GM21576 (cell line): ENCODE results near the gene ACAP1.
"Not testable (repeated sequence)": the region's sequence is repeated elsewhere in the genome, so short reads cannot be mapped to it uniquely, and the experiment has no call there.

Source experiments
- ATAC-seq: cut with Tn5 transposase; IDR thresholded peaks from one replicate; pipeline ENCODE4 v1.9.1; 2021; ENCODE audit warnings: mild to moderate bottlenecking, moderate library complexity; ENCODE audit not compliant: unreplicated experiment

The ACAP1 gene

DNA sequence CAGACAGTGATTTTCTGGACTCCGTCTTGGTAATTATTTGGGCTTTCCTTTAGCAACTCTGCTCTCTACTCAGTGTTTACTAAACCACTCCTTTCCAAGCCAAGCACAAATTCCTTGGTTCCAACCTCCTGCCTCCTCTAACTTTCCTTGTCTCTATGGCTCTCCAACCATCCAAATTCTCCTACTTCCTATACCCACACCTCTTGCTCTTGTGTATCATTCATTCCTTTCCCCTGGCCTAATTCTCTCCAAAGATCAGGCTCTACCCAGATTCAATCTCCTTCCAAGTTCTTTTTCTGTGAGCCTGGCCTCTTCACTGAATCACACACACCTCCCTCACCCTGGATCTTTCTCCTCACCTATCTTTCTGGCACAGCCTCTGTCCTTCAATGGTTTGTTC lies 8.3 kb upstream of the ACAP1 start:
- ATAC-seq: no peak

- ATAC-seq: peak; percentile 12
Observed at GRCh38 chr17:7328840-7329373, 7.4 kb upstream of the ACAP1 start, which contains the start of gene NEURL4. Gene NEURL4, minus strand, starts transcription at chr17:7329335. Its CDS starts 23 bp downstream, at chr17:7329312.

- peak; percentile 46 for ATAC-seq
Observed at GRCh38 chr17:7329374-7329996, 6.8 kb upstream of the ACAP1 start.

DNA sequence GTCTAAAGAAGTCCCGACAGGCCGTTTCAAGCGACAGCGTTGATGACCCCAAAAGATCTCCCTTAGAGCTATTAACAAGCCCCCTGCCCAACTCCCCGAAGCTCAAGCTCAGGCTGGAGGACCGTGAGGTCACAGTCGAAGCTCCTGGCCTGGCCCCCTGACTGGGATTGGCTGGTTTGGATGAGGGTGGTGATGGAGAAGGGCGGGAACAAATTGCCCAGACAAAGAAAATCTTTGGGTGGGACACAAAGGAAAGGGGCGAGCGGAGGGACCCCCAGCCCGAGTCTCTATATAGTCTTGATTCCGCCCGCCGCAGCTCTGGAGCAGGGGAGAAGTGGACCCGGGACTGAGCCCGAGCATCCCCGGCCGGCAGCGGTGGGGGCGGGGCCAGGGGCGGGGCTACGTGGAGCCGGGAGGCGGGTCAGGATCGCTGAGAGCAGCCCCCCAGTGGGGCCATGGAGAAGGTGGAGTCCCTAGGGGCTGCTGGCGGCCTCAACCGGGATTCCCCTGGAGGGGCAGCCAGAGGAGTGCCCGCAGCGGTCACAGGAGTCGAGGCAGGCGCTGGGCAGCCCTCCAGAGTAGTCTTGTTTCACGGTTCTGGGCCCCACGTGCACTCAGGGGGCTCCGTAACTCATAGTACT lies 6.2 kb upstream of the ACAP1 start:
- peak; percentile 32 for ATAC-seq

- no peak for ATAC-seq
Observed at GRCh38 chr17:7330638-7331015, 5.7 kb upstream of the ACAP1 start.

DNA sequence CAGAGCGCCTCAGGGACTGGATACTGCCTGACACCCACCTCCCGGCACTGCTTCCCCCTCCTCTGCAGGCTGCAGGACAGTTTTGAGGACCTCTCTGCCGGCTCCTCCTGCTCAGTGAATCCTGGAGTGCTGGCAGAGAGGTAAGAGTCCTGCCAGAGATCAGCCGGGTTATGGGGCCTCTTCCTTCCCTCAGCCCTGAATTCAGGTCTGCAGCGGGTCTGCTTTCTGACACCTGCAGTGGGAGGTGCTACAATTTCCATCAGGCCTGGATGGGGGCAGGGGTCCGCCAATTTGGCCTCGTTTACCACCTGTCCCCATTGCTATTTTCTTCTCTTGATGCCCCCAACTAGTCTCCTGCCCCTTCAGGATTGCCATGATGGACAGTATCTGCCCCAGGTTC lies 4.2 kb upstream of the ACAP1 start:
- ATAC-seq: no peak

- ATAC-seq: not testable (repeated sequence)
Observed at GRCh38 chr17:7332600-7333069, 3.7 kb upstream of the ACAP1 start.

DNA sequence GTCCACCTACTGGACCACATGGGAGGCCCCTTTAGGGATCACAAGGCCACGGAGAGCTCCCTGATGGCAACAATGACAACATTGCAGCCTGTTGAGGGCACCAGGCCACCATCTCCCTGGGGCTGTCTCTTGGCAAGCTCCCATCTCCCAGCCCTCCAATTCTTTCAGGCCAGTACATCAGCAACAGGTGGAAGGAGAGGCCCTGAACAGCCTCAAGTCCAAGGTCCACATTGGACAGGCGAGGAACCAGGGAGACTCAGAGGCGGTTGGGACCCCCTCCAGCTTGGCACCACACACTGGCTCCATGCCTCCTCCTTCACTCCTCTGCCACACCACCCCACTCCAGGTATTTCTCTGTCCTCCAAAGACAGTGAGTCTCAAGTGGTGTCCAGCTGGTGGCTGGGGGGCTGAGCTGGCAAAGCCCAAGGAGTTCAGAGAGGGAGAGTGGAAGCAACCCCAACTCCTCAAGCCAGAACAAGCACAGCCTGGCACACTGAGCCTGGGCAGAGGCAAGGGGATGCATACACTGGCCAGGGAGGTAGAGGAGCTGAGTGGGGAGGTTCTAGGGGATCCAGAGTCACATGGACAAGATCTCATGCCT lies 1.3 kb upstream of the ACAP1 start:
- ATAC-seq: no peak

GRCh38 chr17:7335765-7336164 lies 564 bp upstream of the ACAP1 start:
- not testable (repeated sequence) for ATAC-seq

- not testable (repeated sequence) for ATAC-seq
Observed at GRCh38 chr17:7337600-7337999, 1.3 kb downstream of the ACAP1 start.

GRCh38 chr17:7340179-7340578 lies 3.9 kb downstream of the ACAP1 start:
- no peak for ATAC-seq

DNA sequence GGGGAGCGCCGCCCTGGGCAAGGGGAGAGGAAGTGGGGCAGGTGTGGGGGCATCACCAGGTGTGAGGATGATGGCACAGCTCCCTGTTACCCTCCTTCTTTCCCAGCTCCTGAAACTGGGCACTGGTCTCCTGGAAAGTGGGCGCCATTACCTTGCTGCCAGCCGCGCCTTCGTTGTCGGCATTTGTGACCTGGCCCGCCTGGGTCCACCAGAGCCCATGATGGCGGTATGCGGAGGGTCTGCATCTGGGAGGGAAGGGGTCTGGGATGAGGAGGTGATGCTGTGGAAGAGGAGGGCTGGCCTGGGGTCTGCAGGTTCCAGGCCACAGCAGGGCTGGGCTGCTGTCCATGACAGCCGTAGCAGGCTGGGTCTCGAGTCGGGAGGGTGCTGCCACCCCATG lies 5.5 kb downstream of the ACAP1 start:
- no peak for ATAC-seq

GRCh38 chr17:7343250-7343649 lies 6.9 kb downstream of the ACAP1 start:
- no peak for ATAC-seq

GRCh38 chr17:7346761-7347614 lies 10.7 kb downstream of the ACAP1 start:
- no peak for ATAC-seq

DNA sequence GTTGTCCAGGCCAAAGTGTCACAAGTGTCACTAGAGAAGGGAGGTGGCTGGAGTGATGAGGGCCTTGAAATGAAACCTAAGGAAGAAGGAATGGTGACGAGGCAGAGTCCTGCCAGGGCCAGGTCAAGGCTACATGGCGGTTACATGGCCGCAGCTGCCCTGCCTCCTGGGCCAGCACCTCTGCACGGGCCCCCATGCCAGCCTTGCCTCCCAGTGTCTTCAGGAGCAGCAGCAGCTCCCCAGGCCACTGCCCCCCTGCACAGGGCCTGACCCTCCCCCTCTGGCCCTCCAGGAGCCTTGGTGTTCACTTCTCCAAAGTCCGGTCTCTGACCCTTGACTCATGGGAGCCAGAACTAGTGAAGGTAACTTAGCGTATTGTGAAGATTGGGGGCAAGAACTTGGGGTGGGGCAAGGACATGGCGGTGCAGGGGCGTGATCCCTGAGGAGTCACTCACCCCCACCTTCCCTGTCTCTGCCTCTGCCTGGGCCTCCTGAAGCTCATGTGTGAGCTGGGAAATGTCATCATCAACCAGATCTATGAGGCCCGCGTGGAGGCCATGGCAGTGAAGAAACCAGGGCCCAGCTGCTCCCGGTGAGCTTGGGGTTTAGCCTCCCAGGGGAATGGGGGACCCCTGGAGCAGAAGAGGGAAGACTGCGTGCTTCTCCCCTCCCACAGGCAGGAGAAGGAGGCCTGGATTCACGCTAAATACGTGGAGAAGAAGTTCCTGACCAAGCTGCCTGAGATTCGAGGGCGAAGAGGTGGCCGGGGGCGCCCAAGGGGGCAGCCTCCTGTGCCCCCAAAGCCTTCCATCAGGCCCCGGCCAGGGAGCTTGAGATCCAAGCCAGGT lies 11.5 kb downstream of the ACAP1 start:
- ATAC-seq: no peak

GRCh38 chr17:7348478-7349242 lies 12.3 kb downstream of the ACAP1 start:
- ATAC-seq: no peak

DNA sequence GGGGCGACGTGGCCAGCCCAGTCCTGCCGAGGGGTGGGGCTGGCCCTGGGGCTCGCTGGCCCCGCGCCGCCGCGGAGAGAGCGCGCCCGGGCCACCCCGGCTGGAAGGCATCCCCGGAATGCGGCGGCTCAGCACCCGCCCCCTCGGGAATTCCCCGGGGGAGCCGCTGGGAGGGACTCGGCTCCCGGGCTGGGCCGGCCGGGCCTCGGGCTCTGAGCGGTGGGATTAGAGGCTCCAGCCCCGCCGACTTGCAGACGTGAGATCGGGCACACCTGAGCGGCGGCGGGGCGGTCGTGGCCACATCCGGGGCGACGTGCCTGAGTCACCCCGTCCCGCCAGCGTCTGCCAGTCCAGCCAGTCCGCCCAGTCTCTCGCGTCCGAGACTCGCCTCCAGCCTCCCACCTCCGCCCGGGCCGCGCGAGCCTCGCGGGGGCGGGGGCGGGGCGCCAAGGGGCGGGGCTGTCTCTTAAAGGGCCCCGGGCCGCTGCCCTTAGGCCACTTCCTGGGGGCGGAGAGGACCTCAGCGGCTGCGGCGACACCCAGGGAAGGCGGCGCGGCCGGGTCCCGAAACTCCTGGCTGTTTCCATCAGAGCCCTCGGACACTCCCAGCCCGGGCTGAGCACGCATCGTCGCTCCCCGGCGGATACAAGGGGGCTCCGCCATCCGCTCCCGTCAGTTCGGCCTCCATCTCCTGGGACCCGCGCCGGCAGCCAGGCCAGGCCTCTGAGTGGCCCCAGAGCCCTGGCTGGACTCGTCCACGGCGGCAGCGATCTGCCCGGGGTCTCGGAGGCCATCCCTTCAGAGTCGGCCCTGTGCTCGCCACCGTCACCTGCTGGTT lies 15.6 kb downstream of the ACAP1 start, which contains the start of gene KCTD11:
Gene KCTD11 (plus strand): TSS at position 498 of the 838 bp plus-strand sequence.
- ATAC-seq: peak; percentile 57

DNA sequence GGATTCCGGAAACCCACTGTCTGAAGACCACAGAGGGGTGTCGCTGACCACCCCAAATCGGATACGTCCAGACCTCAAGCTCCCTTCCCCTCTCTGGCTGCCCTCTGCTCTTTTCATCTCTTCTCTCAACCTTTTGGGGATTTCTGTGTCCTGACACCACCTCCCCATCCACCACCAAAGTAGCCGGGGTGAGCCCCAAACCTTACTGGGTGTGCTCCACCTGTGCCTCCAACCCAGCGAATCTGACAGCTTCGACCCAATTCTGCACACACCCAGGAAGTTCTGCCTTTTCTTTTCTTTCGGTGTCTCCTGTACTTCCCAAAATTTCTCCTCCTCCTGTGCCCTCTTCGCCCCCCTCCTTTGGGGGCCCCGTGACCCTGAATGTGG lies 16.2 kb downstream of the ACAP1 start:
- ATAC-seq: no peak
